Stimulated activated CD8-positive, alpha-beta memory T cell treated with anti-CD3 and anti-CD28 coated beads, Interleukin-7, amount 100 ng/mL, for 24 hours (primary cell): ENCODE results near the gene CNOT1.
"Not testable (repeated sequence)": the region's sequence is repeated elsewhere in the genome, so short reads cannot be mapped to it uniquely, and the experiment has no call there.

ENCODE experiments used
- DNase-seq: peaks from one replicate; pipeline ENCODE4 v3.0.0-alpha.2; 2020; ENCODE audit warnings: low read depth

CNOT1 gene

GRCh38 chr16:58582133-58582532 lies 47.5 kb downstream of the CNOT1 start:
- DNase-seq: no peak

DNA sequence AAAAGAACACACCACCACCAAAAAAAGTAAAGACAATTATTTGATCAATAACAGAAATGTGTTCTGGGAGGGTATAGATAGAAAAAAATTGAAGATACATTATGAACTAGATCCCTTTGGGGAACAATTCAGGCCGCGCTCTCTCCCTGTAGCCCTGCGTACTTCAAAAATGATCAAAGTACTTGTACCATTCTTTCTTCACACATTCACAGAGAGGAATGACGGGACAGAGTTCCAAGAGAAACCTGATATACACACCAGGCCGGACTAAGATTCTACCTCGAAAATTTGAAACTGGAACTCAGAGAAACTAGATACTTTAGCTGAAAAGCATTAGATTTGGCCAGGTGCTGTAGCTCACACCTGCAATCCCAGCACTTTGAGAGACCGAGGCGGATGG lies 50.0 kb downstream of the CNOT1 start:
- no peak for DNase-seq

DNA sequence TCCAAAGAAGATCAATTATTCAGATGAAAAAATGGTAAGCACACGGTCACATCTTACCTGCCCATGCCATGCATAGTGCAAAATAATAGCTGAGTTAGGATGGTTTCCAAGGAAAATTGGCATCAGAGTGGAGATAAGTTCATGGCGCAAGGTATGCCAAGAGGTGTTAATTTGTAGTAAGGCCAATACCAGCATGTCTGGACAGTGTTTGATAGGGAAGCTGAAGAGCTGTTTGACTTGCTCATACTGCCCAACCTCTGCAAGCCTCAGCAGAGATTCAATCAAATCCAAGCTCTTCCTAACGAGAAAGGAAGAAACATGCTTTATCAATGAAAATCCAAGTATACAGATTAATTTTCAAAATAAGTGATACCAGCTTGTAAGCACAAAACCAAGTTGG lies 51.0 kb downstream of the CNOT1 start:
- DNase-seq: no peak

GRCh38 chr16:58577141-58577540 lies 52.5 kb downstream of the CNOT1 start:
- no peak for DNase-seq

DNA sequence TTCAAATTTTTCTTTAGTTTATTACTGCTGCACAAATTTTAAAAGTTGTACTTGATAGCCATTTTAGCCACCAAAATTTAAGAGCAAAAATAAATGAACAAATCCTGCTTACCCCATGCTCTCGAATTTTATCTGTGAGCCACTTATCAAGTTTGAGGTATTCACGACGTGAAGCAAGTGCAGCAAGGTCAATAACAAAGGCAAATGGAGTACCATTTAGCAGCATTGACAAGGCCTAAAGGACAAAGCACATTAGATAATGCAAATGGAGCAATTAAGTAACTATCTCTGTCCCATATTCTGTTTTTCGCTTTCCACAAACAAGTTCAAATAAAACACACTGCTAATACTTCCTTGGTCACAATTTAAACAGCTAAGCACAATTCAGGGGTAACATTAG lies 54.7 kb downstream of the CNOT1 start:
- DNase-seq: no peak

- DNase-seq: not testable (repeated sequence)
Measured at GRCh38 chr16:58565697-58566096, 63.9 kb downstream of the CNOT1 start.

- DNase-seq: no peak
Measured at GRCh38 chr16:58563775-58564174, 65.9 kb downstream of the CNOT1 start.

- no peak for DNase-seq
Measured at GRCh38 chr16:58563235-58563634, 66.4 kb downstream of the CNOT1 start.

DNA sequence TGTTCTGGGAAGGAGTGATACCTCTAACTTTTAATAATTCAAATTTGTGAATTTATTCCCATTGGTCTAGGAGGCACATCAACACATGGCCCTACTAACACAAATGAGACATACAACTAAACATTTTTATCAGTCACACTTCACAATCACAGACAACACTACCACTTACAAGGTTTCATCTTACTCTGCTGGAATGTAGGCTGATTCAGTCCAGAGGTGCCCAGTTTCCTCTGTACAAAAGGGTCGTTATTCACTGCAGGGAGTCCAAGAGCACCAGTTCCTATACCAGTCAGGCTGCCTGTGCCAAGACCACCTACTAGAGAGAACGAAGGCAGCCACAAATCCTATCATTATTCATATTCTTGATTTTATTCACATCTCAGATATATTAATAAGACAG lies 72.9 kb downstream of the CNOT1 start:
- no peak for DNase-seq

- DNase-seq: no peak
Measured at GRCh38 chr16:58551496-58551895, 78.1 kb downstream of the CNOT1 start.

DNA sequence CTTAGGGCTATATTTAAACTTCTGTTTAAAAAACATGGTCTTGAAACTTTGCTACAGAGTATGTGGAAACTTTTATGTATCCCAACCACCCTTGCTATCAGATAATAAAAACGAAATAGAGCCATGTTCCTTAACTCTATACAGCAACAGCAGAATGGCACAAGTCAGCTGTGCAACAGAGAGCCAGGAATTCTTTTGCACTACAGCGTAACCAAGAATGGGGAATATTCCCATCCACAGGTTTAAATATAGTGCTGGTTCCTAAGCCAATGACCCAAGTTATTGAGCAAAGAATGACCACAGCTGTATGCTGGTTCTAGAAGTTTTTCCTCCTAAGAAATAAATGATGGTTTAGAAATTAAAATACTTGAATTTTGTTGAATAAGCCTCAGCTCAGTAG lies 81.2 kb downstream of the CNOT1 start:
- no peak for DNase-seq

- DNase-seq: no peak
Measured at GRCh38 chr16:58543685-58544084, 85.9 kb downstream of the CNOT1 start.

DNA sequence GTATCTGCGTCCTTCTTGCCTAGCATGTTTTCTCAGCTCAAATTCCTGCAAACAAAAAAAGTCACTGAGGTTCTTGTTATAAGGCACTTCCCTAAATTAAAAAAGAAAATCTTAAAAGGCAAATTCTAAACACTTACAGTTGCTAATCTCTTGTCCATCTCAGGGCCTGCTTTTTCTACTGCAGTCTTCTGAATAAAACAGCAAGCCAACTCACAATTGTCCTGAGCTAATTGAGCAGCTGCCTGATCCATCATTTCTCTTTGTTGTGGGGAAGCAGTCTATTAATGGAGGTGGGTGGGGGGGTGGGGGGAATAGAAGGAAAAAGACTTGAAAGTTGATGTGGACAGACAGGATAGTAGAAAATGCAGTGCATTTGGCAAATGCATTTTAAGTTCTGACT lies 87.3 kb downstream of the CNOT1 start:
- no peak for DNase-seq

- DNase-seq: no peak
Measured at GRCh38 chr16:58541711-58542110, 87.9 kb downstream of the CNOT1 start.

DNA sequence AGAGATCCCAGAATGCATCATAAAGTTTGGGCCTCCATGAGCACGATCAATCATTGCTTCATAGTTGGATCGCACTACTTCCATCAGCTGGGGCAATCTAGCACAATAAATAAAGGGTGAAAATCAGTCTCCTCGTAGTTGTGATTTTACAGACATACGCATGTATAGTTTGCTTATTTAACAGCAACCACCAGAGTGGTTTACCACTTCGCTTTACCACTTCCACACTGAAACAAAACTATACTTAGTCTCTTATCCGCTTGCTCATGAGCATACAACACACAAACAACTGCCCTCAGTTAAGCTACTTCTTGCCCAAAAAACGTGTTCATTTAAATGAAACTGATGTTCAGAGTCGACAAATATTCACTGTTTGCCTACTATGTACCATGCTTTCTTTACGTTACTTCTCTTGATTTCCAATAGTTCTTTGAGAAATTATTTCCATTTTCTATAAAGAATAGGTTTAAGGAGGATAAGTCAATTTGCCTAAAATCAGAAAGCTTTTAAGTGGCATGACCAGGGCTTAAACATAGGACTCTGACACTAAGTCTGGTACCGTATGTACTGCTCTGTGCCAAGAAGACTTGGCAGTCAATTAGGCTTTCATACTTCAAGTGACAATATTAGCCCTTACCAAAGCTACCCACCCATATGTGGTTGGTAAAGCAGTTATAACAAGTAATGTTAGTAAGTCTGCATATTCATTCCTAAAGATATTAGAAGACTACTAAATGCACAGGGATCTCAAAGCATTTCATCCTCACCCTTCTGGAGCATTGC lies 92.3 kb downstream of the CNOT1 start:
- DNase-seq: no peak

GRCh38 chr16:58536278-58536677 lies 93.3 kb downstream of the CNOT1 start:
- DNase-seq: no peak

DNA sequence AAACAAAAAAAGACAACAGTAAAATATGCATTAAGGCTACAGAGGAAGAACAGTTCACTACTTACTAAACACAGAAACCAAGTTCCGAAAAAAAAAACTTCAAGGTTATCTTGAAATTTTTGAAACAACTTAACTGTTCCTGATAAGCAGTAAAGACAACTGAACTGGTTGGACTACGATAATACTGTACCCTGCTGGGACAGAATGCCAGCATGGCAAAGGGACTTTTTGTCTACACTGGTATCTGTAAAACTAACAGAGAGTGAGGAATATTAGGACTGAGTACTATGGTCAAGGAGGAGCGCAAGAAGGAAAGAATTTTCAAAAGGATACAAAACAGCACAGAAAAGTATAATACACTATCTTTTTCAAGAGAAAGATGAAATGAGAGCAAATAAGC lies 94.5 kb downstream of the CNOT1 start:
- no peak for DNase-seq

DNA sequence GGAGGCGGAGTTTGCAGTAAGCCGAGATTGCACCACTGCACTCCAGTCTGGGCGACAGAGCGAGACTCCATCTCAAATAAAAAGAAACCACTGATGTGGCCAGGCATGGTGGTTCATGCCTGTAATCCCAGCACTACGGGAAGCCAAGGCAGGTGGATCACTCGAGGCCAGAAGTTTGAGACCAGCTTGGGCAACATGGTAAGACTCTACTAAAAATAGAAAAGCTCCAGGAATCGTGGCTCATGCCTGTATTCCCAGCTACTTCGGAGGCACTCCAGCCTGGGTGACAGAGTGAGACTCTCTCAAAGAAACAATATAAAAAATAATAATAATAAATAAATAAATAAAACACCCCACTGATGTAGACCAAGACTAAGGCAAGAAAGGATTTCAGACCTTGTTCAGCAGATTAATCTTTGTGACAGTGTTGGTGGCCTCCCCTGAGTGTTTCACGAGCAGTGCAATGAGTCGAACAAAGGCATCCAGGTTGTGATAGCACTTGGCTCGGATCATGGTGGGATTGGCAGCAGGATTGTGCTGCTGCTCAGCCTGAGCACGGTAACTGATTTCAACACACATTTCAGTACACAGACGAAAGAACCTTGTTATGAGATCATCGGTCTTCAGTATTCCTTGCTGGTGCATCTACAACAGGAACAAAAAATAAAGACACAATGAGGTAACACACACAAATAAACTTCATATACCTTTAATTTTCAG lies 95.7 kb downstream of the CNOT1 start:
- DNase-seq: no peak

GRCh38 chr16:58532414-58532813 lies 97.2 kb downstream of the CNOT1 start:
- DNase-seq: no peak

- no peak for DNase-seq
Measured at GRCh38 chr16:58530179-58530578, 99.4 kb downstream of the CNOT1 start.

- no peak for DNase-seq
Measured at GRCh38 chr16:58519707-58520106, 109.9 kb downstream of the CNOT1 start.

DNA sequence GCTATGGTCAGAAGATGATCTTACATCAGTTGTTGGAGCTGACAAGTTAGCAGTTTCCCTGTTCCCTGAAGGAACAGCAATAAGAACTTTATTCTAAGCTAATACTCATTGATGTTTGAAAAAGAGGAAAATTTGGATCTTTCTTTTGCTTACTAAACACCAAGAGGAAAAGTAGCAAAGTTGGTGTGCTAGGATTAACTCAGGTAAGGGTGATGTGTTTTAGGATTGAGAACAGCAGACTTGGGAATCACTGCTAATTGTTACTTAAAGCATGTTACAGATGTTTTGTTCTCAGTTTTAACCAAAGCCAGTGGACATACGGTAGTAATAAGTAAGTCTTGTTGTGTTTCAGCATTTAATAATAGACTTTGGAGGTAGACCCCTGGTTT lies 110.7 kb downstream of the CNOT1 start:
- no peak for DNase-seq

- DNase-seq: no peak
Measured at GRCh38 chr16:58518083-58518979, 111.3 kb downstream of the CNOT1 start.
